Astrocyte (in vitro differentiated cells and primary cell): ENCODE results near the gene RHO. TPM values are rescaled to one million over a fixed set of nuclear protein-coding genes. Genes with fewer than 3 reads are reported as not detected.

ENCODE experiments used
- DNase-seq: peaks from one replicate; pipeline ENCODE4 v3.0.0-alpha.2; 2010; ENCODE audit warnings: low read depth
- FAIRE-seq: peaks from 2 replicates; lab custom pipeline; 2011; peaks lifted over from hg19 to GRCh38; lab: Jason Lieb, UNC
- H2AFZ ChIP-seq: 2 replicates; pipeline ENCODE4 v1.6.0; 2012; ENCODE audit warnings: low read depth, low read length, inconsistent platforms
- H3K27ac ChIP-seq: 2 replicates; pipeline ENCODE4 v1.5.1; 2011; ENCODE audit warnings: low read depth, low read length, inconsistent platforms
- H3K27me3 ChIP-seq: 2 replicates; pipeline ENCODE4 v1.6.0; 2011; ENCODE audit warnings: low read length, inconsistent platforms; ENCODE audit not compliant: insufficient read depth
- H3K36me3 ChIP-seq: 2 replicates; pipeline ENCODE4 v1.5.1; 2011; ENCODE audit warnings: low read length, inconsistent platforms; ENCODE audit not compliant: insufficient read depth
- H3K4me1 ChIP-seq: 2 replicates; pipeline ENCODE4 v1.5.1; 2011; ENCODE audit warnings: low read length, inconsistent platforms; ENCODE audit not compliant: insufficient read depth
- H3K4me2 ChIP-seq: 2 replicates; pipeline ENCODE4 v1.6.0; 2012; ENCODE audit warnings: low read length, inconsistent platforms
- H3K4me3 ChIP-seq: 2 replicates; pipeline ENCODE4 v1.5.1; 2011; ENCODE audit warnings: low read depth, mild to moderate bottlenecking, low read length, inconsistent platforms; ENCODE audit not compliant: insufficient read depth
- H3K79me2 ChIP-seq: 2 replicates; pipeline ENCODE4 v1.6.0; 2012; ENCODE audit warnings: mild to moderate bottlenecking, low read length, inconsistent platforms; ENCODE audit not compliant: insufficient read depth
- H3K9ac ChIP-seq: 2 replicates; pipeline ENCODE4 v1.6.0; 2012; ENCODE audit warnings: mild to moderate bottlenecking, low read length, inconsistent platforms
- H3K9me3 ChIP-seq: 2 replicates; pipeline ENCODE4 v1.5.1; 2012; ENCODE audit warnings: low read depth, mild to moderate bottlenecking, low read length, inconsistent platforms; ENCODE audit not compliant: insufficient read depth
- H4K20me1 ChIP-seq: 2 replicates; pipeline ENCODE4 v1.6.0; 2012; ENCODE audit warnings: low read length, inconsistent platforms; ENCODE audit not compliant: insufficient read depth
- H3K27ac Mint-ChIP-seq: one replicate; pipeline ENCODE4 v1.8.0; 2021; ENCODE audit warnings: mild to moderate bottlenecking, mixed read lengths; ENCODE audit not compliant: unreplicated experiment
- H3K27me3 Mint-ChIP-seq: one replicate; pipeline ENCODE4 v1.8.0; 2021; ENCODE audit warnings: low read depth, mixed read lengths; ENCODE audit not compliant: unreplicated experiment
- H3K36me3 Mint-ChIP-seq: one replicate; pipeline ENCODE4 v1.8.0; 2021; ENCODE audit warnings: low read depth, mixed read lengths; ENCODE audit not compliant: unreplicated experiment
- H3K4me1 Mint-ChIP-seq: one replicate; pipeline ENCODE4 v1.8.0; 2021; ENCODE audit warnings: low read depth, mixed read lengths; ENCODE audit not compliant: unreplicated experiment
- H3K4me3 Mint-ChIP-seq: one replicate; pipeline ENCODE4 v1.8.0; 2021; ENCODE audit warnings: mild to moderate bottlenecking, moderate library complexity, mixed read lengths; ENCODE audit not compliant: unreplicated experiment
- H3K9me3 Mint-ChIP-seq: one replicate; pipeline ENCODE4 v1.8.0; 2021; ENCODE audit warnings: mild to moderate bottlenecking, mixed read lengths; ENCODE audit not compliant: unreplicated experiment
- EZH2 ChIP-seq: IDR thresholded peaks from 2 replicates; pipeline ENCODE4 v1.6.1; 2012; ENCODE audit warnings: mild to moderate bottlenecking, low read length, inconsistent platforms; ENCODE audit not compliant: insufficient read depth
- total RNA-seq: library from RNA; stranded (reverse); gene quantifications from 2 replicates; pipeline ENCODE4 v1.2.1, GENCODE V29; 2021
- TF ChIP-seq, protein P1 (sequence below): IDR thresholded peaks from 2 replicates; pipeline ENCODE4 v1.5.1; 2011; ENCODE audit warnings: low read depth, mild to moderate bottlenecking, inconsistent platforms, low read length, moderate library complexity; ENCODE audit not compliant: insufficient read depth

The RHO gene
- total RNA-seq, 1 donor from 2014 or later: not detected

DNA sequence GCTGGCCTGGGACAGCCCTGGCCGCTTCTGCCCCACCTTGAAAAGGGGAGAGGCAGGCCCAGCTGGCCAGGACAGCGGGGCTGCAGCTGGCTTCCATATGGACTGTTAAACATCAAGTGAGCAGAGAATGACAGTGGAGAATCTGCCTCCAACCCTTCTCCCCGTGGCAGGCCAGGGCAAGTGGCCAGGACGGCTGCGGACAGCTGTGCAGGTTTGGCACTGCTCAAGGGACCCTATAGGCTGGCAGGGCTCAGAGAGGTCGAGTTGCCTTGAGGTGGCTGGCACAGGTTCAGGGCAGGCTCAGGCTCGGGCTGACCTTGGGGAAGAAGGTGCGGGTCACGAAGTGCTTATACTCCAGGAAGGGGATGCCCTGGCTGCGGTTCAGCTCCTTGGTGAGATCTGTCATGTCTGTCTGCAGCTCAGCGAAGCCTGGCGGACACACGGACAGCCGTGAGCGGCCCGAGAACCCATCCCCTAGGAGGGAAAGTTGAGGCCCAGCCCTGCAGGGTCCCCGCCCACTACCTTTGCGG lies 38.8 kb downstream of the RHO start:
- DNase-seq: no peak
- Mint-ChIP-seq H3K4me3 (no peak overlapping the region), H3K9me3 (no peaks in the 10 kb centered on the region), H3K27me3 (no peaks in the 10 kb centered on the region), H3K4me1 (no peaks in the 10 kb centered on the region), H3K27ac (no peak overlapping the region), H3K36me3 (peaks cover 13% of the 10 kb centered on the region)
- Histone ChIP-seq H3K4me3 (no peak overlapping the region), H3K4me2 (no peak overlapping the region), H3K36me3 (peaks cover 4% of the 10 kb centered on the region), H3K79me2 (no peaks in the 10 kb centered on the region), H3K27ac (no peak overlapping the region), H3K9me3 (no peaks in the 10 kb centered on the region), H4K20me1 (no peaks in the 10 kb centered on the region), H3K4me1 (no peaks in the 10 kb centered on the region), H3K9ac (no peak overlapping the region), H3K27me3 (no peaks in the 10 kb centered on the region), H2AFZ (no peak overlapping the region)
- no peak for TF ChIP-seq EZH2
- TF ChIP-seq, protein P1, sequence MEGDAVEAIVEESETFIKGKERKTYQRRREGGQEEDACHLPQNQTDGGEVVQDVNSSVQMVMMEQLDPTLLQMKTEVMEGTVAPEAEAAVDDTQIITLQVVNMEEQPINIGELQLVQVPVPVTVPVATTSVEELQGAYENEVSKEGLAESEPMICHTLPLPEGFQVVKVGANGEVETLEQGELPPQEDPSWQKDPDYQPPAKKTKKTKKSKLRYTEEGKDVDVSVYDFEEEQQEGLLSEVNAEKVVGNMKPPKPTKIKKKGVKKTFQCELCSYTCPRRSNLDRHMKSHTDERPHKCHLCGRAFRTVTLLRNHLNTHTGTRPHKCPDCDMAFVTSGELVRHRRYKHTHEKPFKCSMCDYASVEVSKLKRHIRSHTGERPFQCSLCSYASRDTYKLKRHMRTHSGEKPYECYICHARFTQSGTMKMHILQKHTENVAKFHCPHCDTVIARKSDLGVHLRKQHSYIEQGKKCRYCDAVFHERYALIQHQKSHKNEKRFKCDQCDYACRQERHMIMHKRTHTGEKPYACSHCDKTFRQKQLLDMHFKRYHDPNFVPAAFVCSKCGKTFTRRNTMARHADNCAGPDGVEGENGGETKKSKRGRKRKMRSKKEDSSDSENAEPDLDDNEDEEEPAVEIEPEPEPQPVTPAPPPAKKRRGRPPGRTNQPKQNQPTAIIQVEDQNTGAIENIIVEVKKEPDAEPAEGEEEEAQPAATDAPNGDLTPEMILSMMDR: no peak
- no peak for FAIRE-seq

- no peak for DNase-seq
- no peaks in the 10 kb centered on the region for H3K79me2 ChIP-seq
- no peaks in the 10 kb centered on the region for H3K4me1 ChIP-seq
- H3K36me3 ChIP-seq: peaks cover 4% of the 10 kb centered on the region
- no peaks in the 10 kb centered on the region for H3K27me3 ChIP-seq
- no peak overlapping the region for H3K4me2 ChIP-seq
- no peak overlapping the region for H3K27ac ChIP-seq
- H3K4me3 Mint-ChIP-seq: no peak overlapping the region
- no peak overlapping the region for H2AFZ ChIP-seq
- no peak for TF ChIP-seq EZH2
- TF ChIP-seq, protein P1: no peak
- H3K9ac ChIP-seq: no peak overlapping the region
- no peaks in the 10 kb centered on the region for H3K9me3 Mint-ChIP-seq
- no peak overlapping the region for H3K27ac Mint-ChIP-seq
- H3K27me3 Mint-ChIP-seq: no peaks in the 10 kb centered on the region
- H3K9me3 ChIP-seq: no peaks in the 10 kb centered on the region
- no peaks in the 10 kb centered on the region for H3K4me1 Mint-ChIP-seq
- FAIRE-seq: no peak
- no peak overlapping the region for H3K4me3 ChIP-seq
- peaks cover 13% of the 10 kb centered on the region for H3K36me3 Mint-ChIP-seq
- H4K20me1 ChIP-seq: no peaks in the 10 kb centered on the region
Measured at GRCh38 chr3:129567939-129568338, 39.5 kb downstream of the RHO start.

- no peaks in the 10 kb centered on the region for H3K9me3 ChIP-seq
- Mint-ChIP-seq H3K9me3 (no peaks in the 10 kb centered on the region), H3K36me3 (peaks cover 8% of the 10 kb centered on the region), H3K27ac (peak overlapping the region; percentile 47), H3K27me3 (no peaks in the 10 kb centered on the region), H3K4me1 (no peaks in the 10 kb centered on the region), H3K4me3 (peak overlapping the region; percentile 14)
- DNase-seq: no peak
- no peak overlapping the region for H2AFZ ChIP-seq
- TF ChIP-seq, protein P1: no peak
- no peak for TF ChIP-seq EZH2
- no peak overlapping the region for H3K4me3 ChIP-seq
- H3K27me3 ChIP-seq: no peaks in the 10 kb centered on the region
- H3K4me2 ChIP-seq: no peak overlapping the region
- no peak for FAIRE-seq
- H3K9ac ChIP-seq: no peak overlapping the region
- H3K27ac ChIP-seq: no peak overlapping the region
- peaks cover 4% of the 10 kb centered on the region for H3K36me3 ChIP-seq
- H4K20me1 ChIP-seq: no peaks in the 10 kb centered on the region
- H3K4me1 ChIP-seq: no peaks in the 10 kb centered on the region
- no peaks in the 10 kb centered on the region for H3K79me2 ChIP-seq
Measured at GRCh38 chr3:129569856-129570255, 41.4 kb downstream of the RHO start.
